ENCODE measurements around the gene GSTM1.

The GSTM1 gene

GRCh38 chr1:109716121-109716520 is 28.5 kb downstream of the GSTM1 start:
- no peak for TF ChIP-seq SIN3A (IDR thresholded peaks at IDR 0.05; ENCODE audit: borderline replicate concordance, insufficient read depth, low read length)
- TF ChIP-seq POLR2AphosphoS5 (IDR thresholded peaks at IDR 0.05; ENCODE audit: low read depth, low read length) = no peak
- TF ChIP-seq FOXP2 (optimal IDR thresholded peaks at IDR 0.05; ENCODE audit: borderline replicate concordance, extremely low read depth, extremely low read length, insufficient read depth) = no peak
- TF ChIP-seq TAF1 (IDR thresholded peaks at IDR 0.05; ENCODE audit: borderline replicate concordance, insufficient read depth, low read length) = no peak
- no peak for TF ChIP-seq REST (IDR thresholded peaks at IDR 0.05; ENCODE audit: insufficient read depth in 1 of 2, low read depth in 2 of 2, low read length in 2 of 2)

- no peak for TF ChIP-seq REST (IDR thresholded peaks at IDR 0.05; ENCODE audit: insufficient read depth in 1 of 2, low read depth in 2 of 2, low read length in 2 of 2)
- no peak for TF ChIP-seq TAF1 (IDR thresholded peaks at IDR 0.05; ENCODE audit: borderline replicate concordance, insufficient read depth, low read length)
- no peak for TF ChIP-seq POLR2AphosphoS5 (IDR thresholded peaks at IDR 0.05; ENCODE audit: low read depth, low read length)
- no peak for TF ChIP-seq SIN3A (IDR thresholded peaks at IDR 0.05; ENCODE audit: borderline replicate concordance, insufficient read depth, low read length)
- no peak for TF ChIP-seq FOXP2 (optimal IDR thresholded peaks at IDR 0.05; ENCODE audit: borderline replicate concordance, extremely low read depth, extremely low read length, insufficient read depth)
Observed at GRCh38 chr1:109716570-109717090, 29.0 kb downstream of the GSTM1 start.

- no peak for TF ChIP-seq TAF1 (IDR thresholded peaks at IDR 0.05; ENCODE audit: borderline replicate concordance, insufficient read depth, low read length)
- no peak for TF ChIP-seq REST (IDR thresholded peaks at IDR 0.05; ENCODE audit: insufficient read depth in 1 of 2, low read depth in 2 of 2, low read length in 2 of 2)
- TF ChIP-seq POLR2AphosphoS5 (IDR thresholded peaks at IDR 0.05; ENCODE audit: low read depth, low read length) = no peak
- no peak for TF ChIP-seq FOXP2 (optimal IDR thresholded peaks at IDR 0.05; ENCODE audit: borderline replicate concordance, extremely low read depth, extremely low read length, insufficient read depth)
- TF ChIP-seq SIN3A (IDR thresholded peaks at IDR 0.05; ENCODE audit: borderline replicate concordance, insufficient read depth, low read length) = no peak
Observed at GRCh38 chr1:109717729-109718128, 30.1 kb downstream of the GSTM1 start.

- TF ChIP-seq SIN3A (IDR thresholded peaks at IDR 0.05; ENCODE audit: borderline replicate concordance, insufficient read depth, low read length) = no peak
- TF ChIP-seq REST (IDR thresholded peaks at IDR 0.05; ENCODE audit: insufficient read depth in 1 of 2, low read depth in 2 of 2, low read length in 2 of 2) = no peak
- TF ChIP-seq POLR2AphosphoS5 (IDR thresholded peaks at IDR 0.05; ENCODE audit: low read depth, low read length) = no peak
Observed at GRCh38 chr1:109718495-109718894, 30.9 kb downstream of the GSTM1 start.

- TF ChIP-seq TAF1 (IDR thresholded peaks at IDR 0.05; ENCODE audit: borderline replicate concordance, insufficient read depth, low read length) (no peak), POLR2AphosphoS5 (IDR thresholded peaks at IDR 0.05; ENCODE audit: low read depth, low read length) (no peak), REST (IDR thresholded peaks at IDR 0.05; ENCODE audit: insufficient read depth in 1 of 2, low read depth in 2 of 2, low read length in 2 of 2) (no peak), SIN3A (IDR thresholded peaks at IDR 0.05; ENCODE audit: borderline replicate concordance, insufficient read depth, low read length) (no peak), FOXP2 (optimal IDR thresholded peaks at IDR 0.05; ENCODE audit: borderline replicate concordance, extremely low read depth, extremely low read length, insufficient read depth) (no peak)
Observed at GRCh38 chr1:109719337-109719837, 31.8 kb downstream of the GSTM1 start.

Data from PFSK-1 (cell line).